Activated naive CD4-positive, alpha-beta T cell treated with anti-CD3 and anti-CD28 coated beads, Interleukin-2, amount 10 ng/mL, durations not matched to agents 7 days and 5 days (primary cell): Measurements from ENCODE around the gene PTPRF.

Experiments used
- CTCF ChIA-PET: fragments of 350-600 bp; sonication (Branson Sonifier 250); formaldehyde crosslinking; loops from one replicate; lab custom pipeline; 2021; ENCODE audit warnings: antibody characterized with exemption; lab: Charles Lee
- DNase-seq: peaks from one replicate; pipeline ENCODE4 v3.0.0-alpha.2; 2020
- H3K27ac Mint-ChIP-seq: one replicate; pipeline ENCODE4 v1.8.0; 2021; ENCODE audit warnings: mild to moderate bottlenecking, moderate library complexity, mixed read lengths
- H3K27me3 Mint-ChIP-seq: one replicate; pipeline ENCODE4 v1.8.0; 2021; ENCODE audit warnings: mild to moderate bottlenecking, mixed read lengths
- H3K36me3 Mint-ChIP-seq: one replicate; pipeline ENCODE4 v1.8.0; 2021; ENCODE audit warnings: mixed read lengths
- H3K4me1 Mint-ChIP-seq: one replicate; pipeline ENCODE4 v1.8.0; 2021; ENCODE audit warnings: mixed read lengths
- H3K4me3 Mint-ChIP-seq: one replicate; pipeline ENCODE4 v1.8.0; 2021; ENCODE audit warnings: mild to moderate bottlenecking, moderate library complexity, mixed read lengths
- H3K9me3 Mint-ChIP-seq: one replicate; pipeline ENCODE4 v1.8.0; 2021; ENCODE audit warnings: mixed read lengths

Gene PTPRF

GRCh38 chr1:43536864-43537358 lies 6.2 kb downstream of the PTPRF start:
- Mint-ChIP-seq H3K27me3 (peaks cover 41% of the 10 kb centered on the region), H3K27ac (no peak overlapping the region), H3K4me3 (no peak overlapping the region), H3K9me3 (no peaks in the 10 kb centered on the region), H3K4me1 (peaks cover 4% of the 10 kb centered on the region), H3K36me3 (peaks cover under 1% of the 10 kb centered on the region)
- no peak for DNase-seq
- CTCF ChIA-PET = interaction anchor here (1.1 kb wide), 1 partner anchor 17 kb away, joined by 3 read pairs; no protein-coding TSS in a partner anchor

GRCh38 chr1:43537423-43538142 lies 6.9 kb downstream of the PTPRF start:
- no peaks in the 10 kb centered on the region for H3K36me3 Mint-ChIP-seq

GRCh38 chr1:43538143-43538487 lies 7.4 kb downstream of the PTPRF start:
- Mint-ChIP-seq H3K27me3 (peaks cover 29% of the 10 kb centered on the region), H3K27ac (no peak overlapping the region), H3K4me3 (no peak overlapping the region), H3K4me1 (no peaks in the 10 kb centered on the region), H3K9me3 (no peaks in the 10 kb centered on the region), H3K36me3 (no peaks in the 10 kb centered on the region)
- CTCF ChIA-PET = interaction anchor here (1.3 kb wide), 1 partner anchor 8 kb away, joined by 3 read pairs; no protein-coding TSS in a partner anchor
- no peak for DNase-seq

More at GRCh38 chr1:43537423-43538142, 6.9 kb downstream of the PTPRF start:
- no peaks in the 10 kb centered on the region for H3K9me3 Mint-ChIP-seq
- no peak overlapping the region for H3K27ac Mint-ChIP-seq
- DNase-seq = no peak
- peaks cover 34% of the 10 kb centered on the region for H3K27me3 Mint-ChIP-seq
- CTCF ChIA-PET = interaction anchor here (1.3 kb wide), 1 partner anchor 8 kb away, joined by 3 read pairs; no protein-coding TSS in a partner anchor
- no peaks in the 10 kb centered on the region for H3K4me1 Mint-ChIP-seq
- H3K4me3 Mint-ChIP-seq = no peak overlapping the region

GRCh38 chr1:43538969-43539368 lies 8.3 kb downstream of the PTPRF start:
- no peak for DNase-seq

GRCh38 chr1:43539726-43540434 lies 9.2 kb downstream of the PTPRF start:
- Mint-ChIP-seq H3K36me3 (no peaks in the 10 kb centered on the region), H3K27me3 (peaks cover 15% of the 10 kb centered on the region), H3K4me1 (no peaks in the 10 kb centered on the region), H3K9me3 (no peaks in the 10 kb centered on the region), H3K4me3 (no peak overlapping the region), H3K27ac (no peak overlapping the region)
- CTCF ChIA-PET = no interaction called here
- DNase-seq = no peak

More at GRCh38 chr1:43538969-43539368, 8.3 kb downstream of the PTPRF start:
- no peak overlapping the region for H3K27ac Mint-ChIP-seq
- CTCF ChIA-PET = interaction anchor here (1.3 kb wide), 1 partner anchor 9 kb away, joined by 3 read pairs; no protein-coding TSS in a partner anchor
- H3K4me3 Mint-ChIP-seq = no peak overlapping the region
- H3K36me3 Mint-ChIP-seq = no peaks in the 10 kb centered on the region
- no peaks in the 10 kb centered on the region for H3K9me3 Mint-ChIP-seq
- H3K27me3 Mint-ChIP-seq = peaks cover 21% of the 10 kb centered on the region
- no peaks in the 10 kb centered on the region for H3K4me1 Mint-ChIP-seq

- Mint-ChIP-seq H3K4me3 (no peak overlapping the region), H3K27me3 (peaks cover 19% of the 10 kb centered on the region), H3K4me1 (no peaks in the 10 kb centered on the region), H3K27ac (no peak overlapping the region), H3K9me3 (no peaks in the 10 kb centered on the region), H3K36me3 (no peaks in the 10 kb centered on the region)
- DNase-seq = no peak
- CTCF ChIA-PET = no interaction called here
Measured at GRCh38 chr1:43540653-43541071, 10.0 kb downstream of the PTPRF start.

GRCh38 chr1:43541141-43541540 lies 10.5 kb downstream of the PTPRF start:
- no peak for DNase-seq
- Mint-ChIP-seq H3K27ac (no peak overlapping the region), H3K4me1 (no peaks in the 10 kb centered on the region), H3K27me3 (peaks cover 22% of the 10 kb centered on the region), H3K36me3 (no peaks in the 10 kb centered on the region), H3K9me3 (no peaks in the 10 kb centered on the region), H3K4me3 (no peak overlapping the region)
- CTCF ChIA-PET = interaction anchor here (1.2 kb wide), 1 partner anchor 13 kb away, joined by 4 read pairs; no protein-coding TSS in a partner anchor

- CTCF ChIA-PET = interaction anchor here (1.0 to 1.2 kb wide), 2 partner anchors 12 to 13 kb away, joined by 4 read pairs; no protein-coding TSS in a partner anchor
- Mint-ChIP-seq H3K27me3 (peaks cover 29% of the 10 kb centered on the region), H3K4me3 (no peak overlapping the region), H3K9me3 (no peaks in the 10 kb centered on the region), H3K36me3 (no peaks in the 10 kb centered on the region), H3K4me1 (no peaks in the 10 kb centered on the region), H3K27ac (no peak overlapping the region)
- no peak for DNase-seq
Measured at GRCh38 chr1:43541721-43542401, 11.2 kb downstream of the PTPRF start.

GRCh38 chr1:43542527-43543458 lies 12.1 kb downstream of the PTPRF start:
- no peak overlapping the region for H3K4me3 Mint-ChIP-seq
- DNase-seq = no peak
- CTCF ChIA-PET = interaction anchor here (1.0 to 3.2 kb wide), 3 partner anchors 11 to 391 kb away, joined by 4 to 9 read pairs (median 4); partner anchors contain the start of gene ARTN
- H3K27ac Mint-ChIP-seq = no peak overlapping the region
- H3K36me3 Mint-ChIP-seq = no peaks in the 10 kb centered on the region
- peaks cover 35% of the 10 kb centered on the region for H3K27me3 Mint-ChIP-seq
- H3K4me1 Mint-ChIP-seq = no peaks in the 10 kb centered on the region
- H3K9me3 Mint-ChIP-seq = no peaks in the 10 kb centered on the region

GRCh38 chr1:43543567-43543966 lies 12.9 kb downstream of the PTPRF start:
- Mint-ChIP-seq H3K27me3 (peaks cover 34% of the 10 kb centered on the region), H3K4me3 (no peak overlapping the region), H3K27ac (no peak overlapping the region), H3K36me3 (no peaks in the 10 kb centered on the region), H3K9me3 (no peaks in the 10 kb centered on the region), H3K4me1 (no peaks in the 10 kb centered on the region)
- CTCF ChIA-PET = interaction anchor here (1.3 to 3.2 kb wide), 3 partner anchors 10 to 390 kb away, joined by 3 to 9 read pairs (median 4); partner anchors contain the start of gene ARTN
- DNase-seq = no peak

- no peaks in the 10 kb centered on the region for H3K9me3 Mint-ChIP-seq
- H3K4me1 Mint-ChIP-seq = peaks cover 2% of the 10 kb centered on the region
- H3K27me3 Mint-ChIP-seq = peaks cover 36% of the 10 kb centered on the region
- H3K4me3 Mint-ChIP-seq = no peak overlapping the region
- CTCF ChIA-PET = interaction anchor here (1.5 to 3.2 kb wide), 2 partner anchors 9 to 13 kb away, joined by 3 to 9 read pairs; no protein-coding TSS in a partner anchor
- DNase-seq = no peak
- H3K36me3 Mint-ChIP-seq = no peaks in the 10 kb centered on the region
- H3K27ac Mint-ChIP-seq = no peak overlapping the region
Measured at GRCh38 chr1:43545339-43545694, 14.6 kb downstream of the PTPRF start.

GRCh38 chr1:43545695-43546387 lies 15.2 kb downstream of the PTPRF start:
- Mint-ChIP-seq H3K36me3 (no peaks in the 10 kb centered on the region), H3K4me3 (no peak overlapping the region), H3K4me1 (peaks cover 4% of the 10 kb centered on the region), H3K9me3 (no peaks in the 10 kb centered on the region), H3K27ac (no peak overlapping the region), H3K27me3 (peaks cover 41% of the 10 kb centered on the region)
- CTCF ChIA-PET = interaction anchor here (1.5 to 3.2 kb wide), 2 partner anchors 8 to 12 kb away, joined by 3 to 9 read pairs; no protein-coding TSS in a partner anchor
- no peak for DNase-seq
